AG10803 (cell line): ENCODE results near the gene MED15.
A peak's percentile ranks its signal among the peaks of the same experiment; 100 is the strongest.

Experiments
- DNase-seq: peaks from one replicate; pipeline ENCODE4 v3.0.0; 2010; ENCODE audit warnings: low read depth
- H3K4me3 ChIP-seq: 2 replicates; pipeline ENCODE4 v1.5.1; 2011; ENCODE audit warnings: mild to moderate bottlenecking, low read length, control low read depth
- CTCF ChIP-seq: conservative IDR thresholded peaks from 2 replicates; pipeline ENCODE4 v1.5.1; 2011; ENCODE audit warnings: mild to moderate bottlenecking, low read length, control low read depth, inconsistent platforms

Gene MED15

GRCh38 chr22:20606784-20607128 lies 99.3 kb downstream of the MED15 start:
- H3K4me3 ChIP-seq: no peak overlapping the region
- TF ChIP-seq CTCF: no peak
- DNase-seq: no peak

DNA sequence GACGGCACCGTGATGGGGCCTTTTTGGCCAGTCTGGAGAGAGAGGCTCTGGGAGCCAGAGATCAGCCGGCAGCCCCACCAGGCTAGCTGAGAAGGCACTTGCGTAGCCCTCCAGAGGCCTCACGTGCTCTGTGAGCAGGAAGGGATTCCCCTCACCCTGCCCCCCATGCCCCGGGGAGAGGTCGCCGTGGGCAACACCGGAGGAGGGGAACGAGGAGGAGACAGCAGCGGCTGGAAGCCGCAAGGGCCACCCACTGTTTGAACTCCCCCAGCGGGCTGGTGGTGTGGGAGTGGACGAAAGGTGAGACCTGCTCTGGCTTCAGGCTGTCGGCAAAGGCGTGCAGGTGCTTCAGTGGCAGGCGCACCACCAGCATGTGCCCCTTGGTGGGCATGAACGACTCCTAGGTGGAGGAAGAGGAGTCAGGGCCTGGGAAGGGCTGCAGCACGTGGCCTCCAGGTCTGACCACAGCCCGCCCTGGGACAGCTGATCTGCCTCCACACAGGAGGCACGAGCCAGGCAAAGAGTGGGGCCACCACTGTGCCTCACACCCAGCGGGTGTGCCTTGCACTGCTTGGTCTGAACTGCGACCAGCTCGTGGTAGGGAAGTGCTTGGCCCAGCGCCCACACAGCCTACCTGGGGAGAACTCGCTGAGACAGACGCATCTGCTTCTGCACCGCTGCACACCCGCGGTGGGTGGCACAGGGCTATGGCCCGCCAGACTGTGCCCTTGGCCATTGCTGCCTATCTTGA lies 99.9 kb downstream of the MED15 start:
- no peak for DNase-seq
- TF ChIP-seq CTCF: no peak
- no peak overlapping the region for H3K4me3 ChIP-seq

DNA sequence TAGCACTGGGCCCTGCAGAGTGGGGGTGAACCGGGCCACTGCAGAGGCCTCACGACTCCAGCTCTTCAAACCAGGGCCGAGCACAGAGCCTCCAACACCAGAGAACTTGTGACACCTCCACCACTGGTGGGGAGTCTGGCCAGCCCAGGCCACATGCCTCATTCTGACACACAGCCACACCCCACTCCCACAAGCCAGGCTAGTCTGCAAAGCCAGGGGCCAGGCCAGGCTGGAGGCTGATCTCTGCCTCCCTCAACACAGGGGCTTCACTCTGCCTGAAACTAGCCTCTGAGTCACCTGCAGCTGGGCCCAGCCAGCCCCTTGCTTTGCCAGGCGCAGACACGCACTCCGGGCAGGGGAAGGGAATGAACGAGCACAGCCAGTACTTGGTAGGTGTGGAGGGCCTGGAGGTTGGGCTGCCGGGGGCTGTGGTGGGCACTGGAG lies 102.9 kb downstream of the MED15 start:
- DNase-seq: no peak
- TF ChIP-seq CTCF: no peak
- no peak overlapping the region for H3K4me3 ChIP-seq

DNA sequence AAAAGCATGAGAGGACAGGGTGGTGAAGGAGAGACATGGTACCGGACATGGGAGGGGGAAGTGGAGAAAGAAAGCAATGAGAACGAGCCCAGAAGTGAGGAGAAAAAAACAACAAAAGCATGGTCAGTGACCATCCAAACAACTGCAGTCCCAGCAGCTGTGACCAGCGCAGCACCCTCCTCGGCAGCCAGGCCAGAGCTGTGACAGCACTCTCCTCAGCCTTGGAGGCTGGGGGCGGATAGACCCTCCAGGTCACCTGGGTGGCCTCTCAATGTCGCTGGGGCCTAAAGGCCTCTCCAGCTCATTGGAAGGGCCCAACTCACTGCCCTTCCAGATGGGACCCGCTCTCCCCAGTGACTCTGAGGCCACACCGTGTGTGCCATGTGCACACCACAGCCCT lies 103.3 kb downstream of the MED15 start:
- DNase-seq: no peak
- no peak for TF ChIP-seq CTCF
- no peak overlapping the region for H3K4me3 ChIP-seq

DNA sequence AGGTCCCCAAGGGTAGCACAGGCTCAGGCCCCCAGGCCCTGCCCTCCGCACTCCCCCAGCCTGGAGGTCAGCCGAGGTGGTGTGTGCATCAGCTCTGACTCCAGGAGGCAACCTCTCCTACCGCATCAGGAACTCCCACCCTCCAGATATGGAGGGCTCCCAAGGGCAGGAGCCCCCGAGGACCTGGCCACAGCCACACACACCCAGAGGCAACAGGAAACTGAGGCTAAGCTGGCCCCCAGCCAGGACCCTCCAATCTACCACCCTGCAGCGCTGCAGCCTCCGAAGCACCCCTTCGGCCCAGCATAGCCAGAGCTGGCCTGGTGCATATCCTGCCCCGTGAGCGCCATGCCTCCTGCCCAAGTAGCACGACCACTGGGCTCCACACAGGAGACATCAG lies 104.0 kb downstream of the MED15 start:
- no peak overlapping the region for H3K4me3 ChIP-seq
- no peak for DNase-seq
- no peak for TF ChIP-seq CTCF

GRCh38 chr22:20613301-20613700 lies 105.9 kb downstream of the MED15 start:
- no peak for TF ChIP-seq CTCF
- H3K4me3 ChIP-seq: no peak overlapping the region
- no peak for DNase-seq

DNA sequence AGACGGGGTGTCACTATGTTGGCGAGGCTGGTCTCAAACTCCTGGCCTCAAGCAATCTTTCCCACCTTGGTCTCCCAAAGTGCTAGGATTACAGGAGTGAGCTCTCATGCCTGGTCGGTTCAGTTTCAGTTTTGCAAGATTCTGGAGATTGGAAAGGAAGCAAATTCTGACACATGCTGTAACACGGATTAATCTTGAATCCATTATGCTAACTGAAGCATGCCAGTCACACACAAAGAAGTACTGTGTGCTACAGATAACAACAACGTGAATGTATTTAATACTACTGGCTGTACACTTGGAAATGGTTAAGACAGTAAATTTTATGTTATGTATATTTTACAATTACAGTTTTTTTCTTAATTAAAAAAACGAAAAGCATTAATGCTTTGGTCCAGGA lies 107.6 kb downstream of the MED15 start:
- peak; percentile 9 for DNase-seq
- no peak for TF ChIP-seq CTCF
- H3K4me3 ChIP-seq: no peak overlapping the region; the same call in 1 of the 2 replicates
